ENCODE results near the gene MTRFR.
A peak's percentile ranks its signal among the peaks of the same experiment; 100 is the strongest.

The MTRFR gene

DNA sequence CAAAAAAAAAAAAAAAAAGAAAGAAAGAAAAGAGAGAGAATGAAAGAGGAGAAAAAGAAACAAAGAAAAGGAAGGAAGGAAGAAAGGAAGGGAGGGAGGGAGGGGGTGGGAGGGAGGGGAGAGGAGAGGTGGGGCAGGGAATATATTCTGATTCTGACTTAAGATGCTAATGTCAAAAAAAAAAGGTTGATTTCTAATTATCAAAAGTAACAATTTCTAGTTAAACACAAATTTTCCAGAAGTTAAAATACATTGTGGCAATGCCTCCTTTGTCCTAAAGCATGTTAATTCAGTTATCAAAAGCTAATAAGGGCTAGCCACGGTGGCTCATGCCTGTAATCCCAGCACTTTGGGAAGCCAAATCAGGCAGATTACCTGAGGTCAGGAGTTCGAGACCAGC is 7.8 kb upstream of the MTRFR start:
- TF ChIP-seq, protein P1, sequence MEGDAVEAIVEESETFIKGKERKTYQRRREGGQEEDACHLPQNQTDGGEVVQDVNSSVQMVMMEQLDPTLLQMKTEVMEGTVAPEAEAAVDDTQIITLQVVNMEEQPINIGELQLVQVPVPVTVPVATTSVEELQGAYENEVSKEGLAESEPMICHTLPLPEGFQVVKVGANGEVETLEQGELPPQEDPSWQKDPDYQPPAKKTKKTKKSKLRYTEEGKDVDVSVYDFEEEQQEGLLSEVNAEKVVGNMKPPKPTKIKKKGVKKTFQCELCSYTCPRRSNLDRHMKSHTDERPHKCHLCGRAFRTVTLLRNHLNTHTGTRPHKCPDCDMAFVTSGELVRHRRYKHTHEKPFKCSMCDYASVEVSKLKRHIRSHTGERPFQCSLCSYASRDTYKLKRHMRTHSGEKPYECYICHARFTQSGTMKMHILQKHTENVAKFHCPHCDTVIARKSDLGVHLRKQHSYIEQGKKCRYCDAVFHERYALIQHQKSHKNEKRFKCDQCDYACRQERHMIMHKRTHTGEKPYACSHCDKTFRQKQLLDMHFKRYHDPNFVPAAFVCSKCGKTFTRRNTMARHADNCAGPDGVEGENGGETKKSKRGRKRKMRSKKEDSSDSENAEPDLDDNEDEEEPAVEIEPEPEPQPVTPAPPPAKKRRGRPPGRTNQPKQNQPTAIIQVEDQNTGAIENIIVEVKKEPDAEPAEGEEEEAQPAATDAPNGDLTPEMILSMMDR (IDR thresholded peaks at IDR 0.05; ENCODE audit: borderline replicate concordance, control extremely low read depth, extremely low read depth, insufficient read depth, missing control alignments): no peak
- no peak for DNase-seq (ENCODE audit: low spot score)
- in situ Hi-C loops (cut with MboI; ENCODE audit: low sequenced_read_pairs, unreplicated experiment): loop anchor here (25.0 kb wide), 1 partner anchor 363 kb away; no protein-coding TSS in a partner anchor

DNA sequence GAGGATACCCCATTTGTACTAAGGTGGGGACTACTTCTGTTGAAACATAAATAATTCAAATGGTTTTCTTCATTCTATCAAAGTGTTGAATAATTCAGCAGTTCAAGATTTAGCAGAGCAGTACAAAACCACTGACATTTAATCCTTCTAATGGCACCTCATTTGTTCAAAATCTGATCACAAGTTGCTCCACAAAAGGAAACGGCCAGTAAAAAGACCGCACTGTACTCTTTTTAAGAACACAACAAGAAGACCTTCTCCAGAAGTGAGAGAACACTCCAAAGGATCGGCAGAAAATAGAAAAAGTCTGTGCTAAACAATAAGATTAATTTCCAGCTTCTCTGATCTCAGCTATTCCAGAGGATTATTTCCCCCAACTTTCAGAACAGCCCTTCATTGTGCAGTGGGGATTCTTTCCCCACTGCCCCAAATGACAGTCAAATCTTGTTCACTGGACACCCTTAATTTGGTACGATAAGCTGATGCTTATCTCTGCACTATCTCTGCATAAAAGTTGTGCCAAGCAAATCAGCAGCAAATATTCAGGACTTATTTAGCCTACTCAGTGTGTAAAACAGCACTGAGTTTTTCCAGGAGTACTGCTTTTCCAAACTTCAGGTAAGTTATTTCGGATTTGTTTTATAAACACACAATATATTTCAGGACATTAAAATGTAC is 5.5 kb upstream of the MTRFR start:
- DNase-seq (ENCODE audit: low spot score): no peak
- in situ Hi-C loops (cut with MboI; ENCODE audit: low sequenced_read_pairs, unreplicated experiment): loop anchor here (25.0 kb wide), 1 partner anchor 365 kb away; no protein-coding TSS in a partner anchor
- TF ChIP-seq, protein P1 (IDR thresholded peaks at IDR 0.05; ENCODE audit: borderline replicate concordance, control extremely low read depth, extremely low read depth, insufficient read depth, missing control alignments): no peak

DNA sequence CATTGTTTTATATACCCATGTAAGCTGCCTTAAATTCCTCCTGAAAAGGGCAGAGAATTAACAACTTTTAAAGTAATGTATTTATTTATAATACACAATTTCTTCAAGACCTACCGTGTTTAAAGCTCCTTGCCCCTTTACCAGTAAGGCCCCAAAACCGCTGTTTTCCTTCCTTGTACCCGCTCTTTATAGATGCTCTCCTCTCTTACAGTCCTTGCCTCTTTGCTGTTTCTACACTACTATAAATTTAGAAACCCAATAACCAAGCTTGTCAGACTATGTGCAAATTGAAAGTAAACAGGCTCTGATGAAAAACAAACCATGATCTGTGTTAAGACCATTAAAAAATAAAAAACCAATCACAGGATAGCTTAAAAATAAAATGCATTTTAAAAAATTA is 4.2 kb upstream of the MTRFR start:
- DNase-seq (ENCODE audit: low spot score): no peak
- in situ Hi-C loops (cut with MboI; ENCODE audit: low sequenced_read_pairs, unreplicated experiment): loop anchor here (25.0 kb wide), 1 partner anchor 367 kb away; no protein-coding TSS in a partner anchor
- TF ChIP-seq, protein P1 (IDR thresholded peaks at IDR 0.05; ENCODE audit: borderline replicate concordance, control extremely low read depth, extremely low read depth, insufficient read depth, missing control alignments): no peak

DNA sequence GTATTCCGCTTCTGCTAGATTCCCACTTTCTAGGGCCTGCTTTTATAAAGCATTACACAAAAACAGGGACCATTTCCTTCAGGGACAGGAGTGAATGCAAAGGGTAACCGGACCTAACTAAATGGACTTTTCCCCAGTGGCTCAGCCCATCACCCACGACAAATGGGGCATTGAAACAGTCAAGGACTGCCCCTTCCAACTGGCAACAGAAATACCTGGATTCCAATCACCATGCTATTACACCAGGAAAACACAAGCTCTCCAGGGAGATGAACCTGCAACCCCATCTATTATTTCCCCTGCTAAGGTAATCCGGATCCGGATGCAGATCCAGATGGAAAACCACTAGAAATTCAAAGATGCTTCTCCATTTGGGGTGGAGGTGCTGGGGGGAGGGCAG is 1.3 kb upstream of the MTRFR start:
- no peak for DNase-seq (ENCODE audit: low spot score)
- TF ChIP-seq, protein P1 (IDR thresholded peaks at IDR 0.05; ENCODE audit: borderline replicate concordance, control extremely low read depth, extremely low read depth, insufficient read depth, missing control alignments): no peak
- in situ Hi-C loops (cut with MboI; ENCODE audit: low sequenced_read_pairs, unreplicated experiment): loop anchor here (25.0 kb wide), 1 partner anchor 370 kb away; no protein-coding TSS in a partner anchor

DNA sequence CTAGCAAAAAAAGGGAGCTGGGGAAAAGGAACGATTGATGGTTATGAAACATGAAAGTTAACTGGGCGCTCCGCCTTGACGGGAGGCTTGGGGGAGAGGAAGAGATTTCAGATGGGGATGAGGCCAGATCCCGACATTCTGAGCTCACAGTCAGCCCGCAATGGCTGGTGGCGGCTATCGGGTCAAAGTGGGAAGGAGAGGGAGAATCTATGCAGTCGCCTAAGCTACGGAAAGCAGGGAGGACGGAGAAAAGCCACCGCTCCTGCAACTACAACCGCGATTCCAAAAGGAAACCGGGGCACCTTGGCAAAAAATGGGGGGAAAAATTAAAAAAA is 797 bp upstream of the MTRFR start:
- peak; percentile 34 for DNase-seq (ENCODE audit: low spot score)
- in situ Hi-C loops (cut with MboI; ENCODE audit: low sequenced_read_pairs, unreplicated experiment): loop anchor here (25.0 kb wide), 1 partner anchor 370 kb away; no protein-coding TSS in a partner anchor
- TF ChIP-seq, protein P1 (IDR thresholded peaks at IDR 0.05; ENCODE audit: borderline replicate concordance, control extremely low read depth, extremely low read depth, insufficient read depth, missing control alignments): no peak

DNA sequence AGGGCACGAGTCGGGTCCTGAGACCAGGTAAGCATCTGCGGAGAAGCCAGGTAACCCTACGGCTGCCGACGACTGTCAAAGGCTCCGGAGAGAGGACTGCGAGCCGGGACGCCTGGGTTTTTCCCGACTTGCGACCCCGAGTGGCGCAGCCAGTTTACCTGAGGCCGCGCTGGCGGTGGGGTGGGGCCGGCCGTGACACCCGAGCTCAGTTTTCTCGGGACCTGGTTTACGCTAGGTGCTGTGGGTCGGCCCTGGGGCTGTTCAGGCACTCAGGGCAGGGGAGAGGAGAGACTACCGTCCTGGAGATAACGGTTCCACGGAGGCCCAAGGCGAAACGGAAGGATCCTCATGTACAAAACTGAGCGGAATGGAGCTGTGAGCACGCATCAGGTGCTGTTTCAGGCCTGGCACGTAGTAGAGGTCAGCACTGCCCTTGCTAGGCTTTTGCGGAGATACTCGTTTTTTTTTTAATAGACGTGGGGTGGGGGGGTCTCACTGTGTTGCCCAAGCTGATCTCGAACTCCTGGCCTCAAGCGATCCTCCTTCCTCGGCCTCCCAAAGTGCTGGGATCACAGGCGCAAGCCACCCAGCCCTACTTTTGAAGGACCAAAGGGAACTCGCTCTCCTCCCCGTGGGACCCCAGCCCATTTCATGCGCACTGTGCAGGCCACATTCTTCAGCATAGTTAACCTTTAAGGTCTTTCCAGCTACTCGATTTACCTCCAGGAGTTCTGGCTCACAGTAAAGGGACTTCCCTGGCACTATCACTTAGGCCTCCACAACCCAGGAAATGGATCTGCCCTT is 471 bp downstream of the MTRFR start:
- TF ChIP-seq, protein P1 (IDR thresholded peaks at IDR 0.05; ENCODE audit: borderline replicate concordance, control extremely low read depth, extremely low read depth, insufficient read depth, missing control alignments): no peak
- no peak for DNase-seq (ENCODE audit: low spot score)
- in situ Hi-C loops (cut with MboI; ENCODE audit: low sequenced_read_pairs, unreplicated experiment): loop anchor here (25.0 kb wide), 1 partner anchor 371 kb away; no protein-coding TSS in a partner anchor

All from GM13976 (cell line).